Measurements from ENCODE around the gene HEYL. TPM values are rescaled to one million over a fixed set of nuclear protein-coding genes. Genes with fewer than 3 reads are reported as not detected.
"Not testable (repeated sequence)": the region's sequence is repeated elsewhere in the genome, so short reads cannot be mapped to it uniquely, and the experiment has no call there.

The HEYL gene
- polyA plus RNA-seq, 5 donors: 24.7 to 39.2 (median 32.7) TPM

GRCh38 chr1:39613250-39613649 lies 26.2 kb downstream of the HEYL start:
- DNase-seq: no peak

- DNase-seq: no peak
Measured at GRCh38 chr1:39609618-39610331, 29.7 kb downstream of the HEYL start.

- no peak for DNase-seq
Measured at GRCh38 chr1:39608921-39609320, 30.5 kb downstream of the HEYL start.

- DNase-seq: not testable (repeated sequence)
Measured at GRCh38 chr1:39603677-39604076, 35.8 kb downstream of the HEYL start.

GRCh38 chr1:39601667-39602255 lies 37.7 kb downstream of the HEYL start:
- not testable (repeated sequence) for DNase-seq

GRCh38 chr1:39596163-39596562 lies 43.3 kb downstream of the HEYL start:
- DNase-seq: no peak

GRCh38 chr1:39593386-39593785 lies 46.1 kb downstream of the HEYL start:
- no peak for DNase-seq

- no peak for DNase-seq
Measured at GRCh38 chr1:39592069-39592468, 47.4 kb downstream of the HEYL start.

- no peak for DNase-seq
Measured at GRCh38 chr1:39590546-39590945, 48.9 kb downstream of the HEYL start.

- no peak for DNase-seq
Measured at GRCh38 chr1:39585933-39586332, 53.5 kb downstream of the HEYL start.

GRCh38 chr1:39576016-39576657 lies 63.3 kb downstream of the HEYL start:
- no peak for DNase-seq

GRCh38 chr1:39575191-39576015 lies 64.0 kb downstream of the HEYL start:
- no peak for DNase-seq

GRCh38 chr1:39574646-39575045 lies 64.8 kb downstream of the HEYL start:
- no peak for DNase-seq

Other genes with a start within 250 kb of the HEYL start
- under 1 TPM; 0.55 to 0.75 (median 0.64) TPM for gene BMP8A, start 148.0 kb downstream of the HEYL start, polyA plus RNA-seq (ENCODE audit: insufficient read depth in 1 of 5, insufficient read length in 5 of 5, low replicate concordance in 1 of 5)
- 100 to 1,000 TPM; 155 to 209 (median 183) TPM for gene PABPC4, start 62.9 kb downstream of the HEYL start, polyA plus RNA-seq (ENCODE audit: insufficient read depth in 1 of 5, insufficient read length in 5 of 5, low replicate concordance in 1 of 5)
- gene NT5C1A, start 32.5 kb upstream of the HEYL start, polyA plus RNA-seq (ENCODE audit: insufficient read depth in 1 of 5, insufficient read length in 5 of 5, low replicate concordance in 1 of 5): under 1 TPM in 2 of 5 donors, not detected in 3; 0.15 to 0.37 TPM
- under 1 TPM; 0.15 to 0.20 (median 0.16) TPM for gene HPCAL4, start 51.8 kb upstream of the HEYL start, polyA plus RNA-seq (ENCODE audit: insufficient read depth in 1 of 5, insufficient read length in 5 of 5, low replicate concordance in 1 of 5)
- 10 to 100 TPM; 66.8 to 77.7 (median 71.5) TPM for gene PPIE, start 99.2 kb upstream of the HEYL start, polyA plus RNA-seq (ENCODE audit: insufficient read depth in 1 of 5, insufficient read length in 5 of 5, low replicate concordance in 1 of 5)
- gene OXCT2, start 131.7 kb upstream of the HEYL start, polyA plus RNA-seq (ENCODE audit: insufficient read depth in 1 of 5, insufficient read length in 5 of 5, low replicate concordance in 1 of 5): under 1 TPM in 4 of 5 donors, not detected in 1; 0.10 to 0.53 (median 0.18) TPM
- gene BMP8B, start 149.2 kb upstream of the HEYL start, polyA plus RNA-seq (ENCODE audit: insufficient read depth in 1 of 5, insufficient read length in 5 of 5, low replicate concordance in 1 of 5): 1 to 10 TPM in 4 of 5 donors, under 1 TPM in 1; 0.91 to 2.1 (median 1.5) TPM
- 10 to 100 TPM; 33.9 to 48.5 (median 36.0) TPM for gene TRIT1, start 243.9 kb upstream of the HEYL start, polyA plus RNA-seq (ENCODE audit: insufficient read depth in 1 of 5, insufficient read length in 5 of 5, low replicate concordance in 1 of 5)

Data from right lung (tissue), 5 donors.